Astrocyte of the hippocampus (primary cell): ENCODE measurements around the gene ARHGAP26.
A peak's percentile ranks its signal among the peaks of the same experiment; 100 is the strongest.
"Not testable (repeated sequence)": the region's sequence is repeated elsewhere in the genome, so short reads cannot be mapped to it uniquely, and the experiment has no call there.

Experiments
- DNase-seq: peaks from one replicate; pipeline ENCODE4 v3.0.0; 2011; ENCODE audit warnings: low read depth, low spot score

Gene ARHGAP26

DNA sequence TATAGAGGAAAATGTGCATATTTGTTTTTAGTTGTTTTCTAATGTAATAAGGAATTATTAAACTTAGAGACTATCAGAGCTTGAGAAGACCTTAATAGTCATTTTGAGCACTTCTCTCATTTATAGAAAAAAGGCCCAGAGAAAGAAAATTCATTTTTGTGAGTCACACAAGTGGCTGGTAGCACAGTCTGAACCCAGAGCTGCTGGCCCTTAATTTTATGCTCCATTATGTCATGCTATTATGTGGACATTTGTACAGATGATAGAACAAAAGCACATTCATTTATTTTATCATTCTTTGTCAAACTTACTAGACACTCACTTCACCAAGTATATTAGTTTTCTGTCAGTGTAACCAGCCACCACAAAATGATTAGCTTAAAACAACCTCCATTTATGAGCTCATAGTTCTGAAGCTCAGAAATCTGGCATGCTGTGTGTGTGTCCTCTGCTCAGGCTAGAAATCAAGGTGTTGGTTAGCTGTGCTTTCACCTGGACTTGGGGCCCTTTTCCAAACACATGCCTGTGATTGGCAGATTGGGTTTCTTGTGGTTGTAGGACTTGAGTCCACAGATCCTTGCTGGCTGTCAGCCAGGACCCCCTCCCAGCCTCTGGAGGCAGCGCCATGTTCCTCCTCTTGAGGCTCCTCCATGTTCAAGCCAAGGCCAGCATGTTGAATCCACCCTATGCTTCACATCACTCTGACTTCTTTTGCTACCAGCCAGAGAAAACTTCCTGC lies 188.9 kb downstream of the ARHGAP26 start:
- peak; percentile 15 for DNase-seq

DNA sequence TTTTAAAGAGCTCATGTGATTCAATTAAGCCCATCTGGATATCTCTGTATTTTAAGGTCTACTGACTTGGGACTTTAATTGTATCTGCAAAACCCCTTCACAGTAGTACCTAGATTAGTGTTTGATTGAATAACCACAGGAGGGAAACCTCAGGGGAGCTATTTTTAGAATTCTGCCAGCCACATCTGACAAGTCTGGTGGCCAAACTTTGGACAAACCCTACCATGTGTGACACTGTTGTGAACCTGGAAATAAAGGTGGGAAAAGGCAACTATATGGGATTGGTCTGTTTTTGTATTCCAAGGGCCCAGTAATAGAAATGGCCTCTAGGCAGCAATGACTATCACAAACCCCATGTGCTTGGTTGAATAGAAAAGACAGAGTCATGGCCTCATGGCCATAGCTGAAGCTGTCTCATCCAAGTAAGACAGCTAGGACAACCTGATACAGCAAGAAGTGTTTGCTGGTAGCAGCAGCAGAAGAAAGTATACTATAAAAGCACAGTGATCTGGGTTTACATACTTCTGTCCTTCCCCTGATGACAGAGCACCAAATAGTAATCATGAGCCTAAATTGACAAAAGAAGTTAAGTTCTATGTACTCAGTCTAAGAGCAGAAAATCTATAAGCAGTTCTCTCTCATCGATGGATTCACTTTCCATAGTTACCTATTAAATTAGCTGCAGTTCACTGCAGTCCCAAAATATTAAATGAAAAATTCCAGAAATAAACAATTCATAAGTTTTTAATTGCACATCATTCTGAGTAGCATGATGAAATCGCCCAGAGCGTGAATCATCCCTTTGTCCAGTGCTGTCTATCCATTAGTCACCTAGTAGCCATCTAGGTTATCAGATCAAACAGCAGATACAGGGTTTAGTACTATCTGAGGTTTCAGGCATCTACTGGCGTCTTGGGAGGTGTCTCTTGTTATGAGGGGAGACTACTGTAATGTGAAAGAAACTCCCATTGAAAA lies 189.8 kb downstream of the ARHGAP26 start:
- no peak for DNase-seq

DNA sequence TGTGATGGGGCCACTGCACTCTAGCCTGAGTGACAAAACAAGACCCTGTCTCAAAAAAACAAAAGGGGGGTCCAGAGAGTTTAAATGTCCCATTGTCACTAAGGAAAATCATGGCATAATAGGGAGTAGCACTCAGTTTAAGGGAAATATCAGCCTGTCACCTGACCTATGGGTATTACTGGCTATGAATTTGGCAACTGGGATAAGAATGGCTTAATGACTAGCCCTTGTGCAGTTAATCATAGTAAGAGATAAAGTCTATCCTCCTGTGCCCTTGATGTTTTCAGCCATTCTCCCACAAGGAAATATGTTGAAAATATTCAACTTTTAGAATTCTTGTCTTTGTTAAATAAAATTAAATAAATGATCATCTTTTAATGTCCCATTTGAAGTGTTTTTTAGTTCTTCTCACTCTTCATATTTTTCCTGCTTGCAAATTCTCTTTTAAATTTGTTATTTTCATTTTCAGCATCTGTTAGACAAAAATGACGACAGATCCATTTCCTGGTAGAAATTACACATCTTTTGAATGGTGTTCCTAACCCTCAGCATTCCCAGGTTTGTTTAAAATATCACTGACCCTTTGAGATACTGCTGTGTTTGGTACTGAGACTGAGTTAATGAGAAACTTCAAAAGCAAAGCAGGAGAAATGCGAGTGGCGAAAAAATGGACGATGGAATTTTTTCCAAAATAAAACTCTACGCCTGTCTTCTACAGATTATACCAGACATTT lies 191.4 kb downstream of the ARHGAP26 start:
- DNase-seq: no peak

DNA sequence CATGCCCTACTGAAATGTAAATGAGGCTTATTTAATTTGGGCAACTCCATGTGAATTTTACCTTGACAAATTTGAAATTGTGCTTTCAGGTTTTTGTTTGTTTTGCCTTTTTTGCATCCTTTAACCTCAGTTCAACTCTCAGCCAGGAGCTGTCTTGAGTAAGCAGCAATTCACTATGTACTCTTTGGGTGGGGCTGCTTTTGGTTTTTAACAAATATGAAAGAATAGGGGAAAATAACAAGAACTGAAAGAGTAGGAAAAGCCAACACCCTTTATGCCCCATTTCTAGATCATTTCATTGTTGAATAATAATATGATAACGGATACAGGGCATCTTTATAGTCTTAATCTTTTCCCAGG lies 192.0 kb downstream of the ARHGAP26 start:
- DNase-seq: no peak

DNA sequence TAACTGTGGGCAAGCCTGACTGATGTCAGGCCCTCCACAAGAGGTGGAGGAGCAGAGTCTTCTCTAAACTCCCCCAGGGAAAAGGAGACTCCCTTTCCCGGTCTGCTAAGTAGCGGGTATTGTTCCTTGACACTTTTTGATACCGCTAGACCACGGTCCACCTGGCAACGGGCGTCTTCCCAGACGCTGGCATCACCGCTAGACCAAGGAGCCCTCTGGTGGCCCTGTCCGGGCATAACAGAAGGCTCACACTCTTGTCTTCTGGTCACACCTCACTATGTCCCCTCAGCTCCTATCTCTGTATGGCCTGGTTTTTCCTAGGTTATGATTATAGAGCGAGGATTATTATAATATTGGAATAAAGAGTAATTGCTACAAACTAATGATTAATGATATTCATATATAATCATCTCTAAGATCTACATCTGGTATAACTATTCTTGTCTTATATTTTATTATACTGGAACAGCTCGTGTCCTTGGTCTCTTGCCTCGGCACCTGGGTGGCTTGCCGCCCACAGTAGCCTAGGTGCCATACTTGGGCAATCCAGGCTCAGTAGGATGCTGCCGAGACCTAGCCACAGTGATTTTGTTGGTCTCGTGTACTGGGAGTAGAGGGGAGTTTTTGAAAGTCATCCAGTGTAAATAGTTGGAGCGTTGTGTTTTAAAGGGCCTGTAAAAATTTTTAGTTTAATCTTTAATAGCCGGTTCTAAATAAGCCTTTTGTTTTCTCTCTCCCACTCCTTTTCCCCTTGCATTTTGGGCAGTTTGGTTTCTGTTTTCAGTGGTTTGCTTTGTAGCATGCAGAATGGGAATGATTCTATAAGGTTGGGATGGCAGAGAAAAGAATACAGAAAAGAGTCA lies 195.3 kb downstream of the ARHGAP26 start:
- not testable (repeated sequence) for DNase-seq

DNA sequence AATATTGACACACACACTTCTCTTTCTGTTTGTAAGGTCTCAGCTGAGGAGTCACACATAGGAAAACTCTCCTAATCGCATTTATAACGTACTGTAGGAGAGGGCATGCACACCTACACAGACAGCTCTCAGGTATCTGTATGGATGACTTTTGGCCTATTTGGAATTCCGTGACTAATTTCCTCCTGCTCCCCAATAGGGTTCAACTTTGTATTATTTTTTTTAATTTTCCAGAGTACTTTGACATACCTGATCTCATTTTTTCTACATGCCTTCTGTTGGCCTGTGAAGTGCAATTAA lies 195.9 kb downstream of the ARHGAP26 start:
- DNase-seq: no peak

DNA sequence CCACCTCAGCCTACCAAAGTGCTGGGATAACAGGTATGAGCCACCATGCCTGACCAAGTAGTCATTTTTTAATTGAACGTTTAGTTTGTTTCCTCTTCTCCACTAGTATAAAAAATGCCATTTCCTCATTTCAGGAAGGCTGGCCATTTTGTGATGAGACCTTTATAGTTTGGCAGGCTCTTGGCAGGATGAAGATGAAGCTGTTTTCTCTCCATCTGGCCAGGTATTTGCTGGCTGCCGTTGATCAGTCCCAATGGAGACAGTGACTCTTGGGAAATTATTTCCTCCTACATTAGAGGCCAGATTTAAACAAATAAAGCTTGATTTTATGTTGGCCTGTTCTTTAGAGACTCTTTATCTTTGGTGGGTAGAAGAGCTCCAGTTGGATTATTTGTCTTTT lies 199.0 kb downstream of the ARHGAP26 start:
- DNase-seq: no peak

DNA sequence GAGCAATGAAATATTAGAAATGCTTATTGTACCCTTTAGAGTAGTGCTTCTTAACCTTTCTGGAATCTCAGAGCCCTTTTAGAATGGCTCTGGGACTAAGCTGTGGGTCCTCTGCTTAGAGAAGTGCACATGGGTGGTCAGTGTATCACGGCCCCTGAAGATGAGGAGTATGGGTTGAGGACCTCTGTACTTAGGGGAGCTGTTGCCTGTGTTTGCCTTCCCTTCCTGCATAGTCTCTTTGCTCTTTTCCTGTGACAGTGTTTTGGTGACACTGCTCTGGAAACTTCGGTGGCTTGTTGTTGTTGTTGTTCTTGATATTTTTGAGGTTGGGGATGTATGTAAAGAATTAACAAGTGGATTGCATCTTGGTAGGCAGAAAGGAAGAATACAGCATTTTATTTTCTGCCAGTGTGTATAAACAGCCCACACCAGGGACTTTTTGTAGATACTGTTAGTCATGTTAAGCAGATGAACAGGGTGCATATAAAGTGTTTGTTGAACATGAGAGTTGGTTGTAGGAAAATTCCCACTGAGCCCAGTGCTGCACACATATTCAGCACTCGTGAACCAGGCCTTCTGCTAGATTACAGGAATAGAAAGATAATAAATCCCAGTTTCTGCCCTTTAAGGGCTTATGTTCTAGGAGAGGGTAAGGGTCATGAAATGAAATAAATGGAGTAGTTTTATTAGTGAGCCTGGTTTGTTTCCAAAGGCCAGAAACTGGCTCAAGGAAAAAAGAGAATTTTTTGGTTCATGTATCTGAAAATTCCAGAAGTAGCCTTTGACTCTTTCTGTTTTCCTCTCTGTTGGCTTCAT lies 199.7 kb downstream of the ARHGAP26 start:
- no peak for DNase-seq

DNA sequence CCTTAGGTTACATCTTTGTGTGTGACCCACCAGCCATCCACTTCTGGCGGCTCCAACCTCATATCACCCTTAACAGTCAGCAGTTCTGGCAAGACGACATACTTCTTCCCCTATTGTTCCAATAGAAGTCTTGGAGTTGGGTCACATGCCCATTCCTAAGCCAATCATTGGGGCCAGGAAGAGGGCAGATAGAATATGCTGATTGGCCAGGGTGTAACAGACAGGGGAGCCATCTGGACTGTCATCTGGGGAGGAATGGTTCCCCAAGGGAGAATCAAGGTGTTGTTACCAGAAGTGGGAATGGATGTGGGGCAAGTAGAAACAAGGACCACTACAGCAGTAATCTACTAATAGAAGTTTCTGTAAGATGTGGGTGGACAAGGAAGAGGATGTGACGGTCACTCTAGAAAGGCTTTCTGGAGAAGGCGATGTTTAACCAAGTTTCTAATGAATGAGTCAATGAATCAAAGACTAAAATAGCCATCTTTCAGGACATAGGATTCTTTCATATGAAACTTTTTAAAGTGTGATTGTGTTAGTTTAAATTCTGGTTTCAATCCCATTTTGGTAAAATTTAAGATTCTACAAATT lies 200.4 kb downstream of the ARHGAP26 start:
- no peak for DNase-seq

DNA sequence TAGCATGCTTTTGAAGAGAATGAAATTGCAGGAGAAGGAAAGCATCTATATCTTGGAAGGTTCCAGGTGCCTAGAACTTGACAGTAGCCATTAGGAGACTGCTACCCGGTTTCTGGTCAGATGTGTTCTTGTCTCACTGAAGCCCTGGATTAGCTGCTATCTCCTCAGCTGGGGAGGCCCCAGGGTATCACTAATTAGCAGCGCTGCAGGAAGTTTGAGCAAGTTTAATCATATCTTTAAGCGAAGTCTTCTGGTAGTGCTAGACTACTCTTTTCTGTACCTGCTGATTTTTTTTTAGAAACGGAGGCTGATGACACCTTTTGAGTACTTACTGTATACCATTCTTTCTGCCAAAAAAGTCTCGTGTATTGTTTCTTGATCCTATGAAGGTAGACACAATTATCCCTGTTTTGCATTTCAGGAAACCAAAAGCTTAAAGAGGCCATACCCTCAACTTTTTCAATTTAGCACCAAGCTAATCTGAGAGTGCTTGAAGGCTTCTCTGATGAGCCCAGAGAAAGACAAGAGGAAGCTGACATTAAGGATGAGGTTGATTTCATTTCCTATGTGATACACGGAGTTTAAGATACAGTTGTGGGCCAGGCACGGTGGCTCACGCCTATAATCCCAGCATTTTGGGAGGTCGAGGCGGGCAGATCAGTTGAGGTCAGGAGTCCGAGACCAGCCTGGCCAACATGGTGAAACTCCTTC lies 201.3 kb downstream of the ARHGAP26 start:
- DNase-seq: no peak

DNA sequence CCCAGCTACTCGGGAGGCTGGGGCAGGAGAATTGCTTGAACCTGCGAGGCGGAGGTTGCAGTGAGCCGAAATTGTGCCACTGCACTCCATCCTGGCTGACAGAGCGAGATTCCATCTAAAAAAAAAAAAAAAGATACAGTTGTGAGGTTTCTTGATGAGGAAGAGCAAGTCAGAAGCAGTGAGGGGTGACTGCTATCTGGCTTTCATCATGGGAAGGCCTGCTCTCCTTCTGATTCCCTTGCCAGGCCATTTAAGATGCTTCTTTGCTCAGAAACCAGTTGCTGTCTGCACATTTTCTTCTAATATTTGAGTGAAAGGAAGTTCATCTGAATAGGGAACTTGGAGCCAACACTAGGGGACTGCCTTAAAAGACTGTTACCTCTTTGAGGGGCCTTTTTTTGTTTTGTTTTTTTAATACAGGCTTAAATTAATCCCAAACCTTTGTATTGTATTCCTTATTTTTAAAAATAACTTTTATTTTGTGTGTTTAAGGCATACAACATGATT lies 201.9 kb downstream of the ARHGAP26 start:
- no peak for DNase-seq

DNA sequence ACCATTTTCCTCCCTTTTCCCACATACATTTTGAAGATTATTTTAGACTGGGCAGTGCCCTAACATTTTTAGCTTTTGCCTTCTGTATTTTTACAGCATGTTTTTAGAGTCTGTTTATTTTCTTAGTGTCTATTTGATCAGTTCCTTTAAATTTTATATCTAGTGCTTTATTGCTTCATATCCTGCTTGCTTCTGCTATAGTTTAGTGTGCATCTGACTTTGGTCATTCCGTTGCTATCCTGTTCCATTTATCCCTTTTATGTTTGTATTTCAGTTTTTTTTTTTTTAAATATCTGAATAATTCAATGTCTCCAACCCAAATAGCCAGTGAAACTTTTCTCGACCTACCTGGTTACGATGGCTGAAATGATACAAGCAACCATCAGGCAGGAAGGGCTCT lies 203.8 kb downstream of the ARHGAP26 start:
- no peak for DNase-seq

DNA sequence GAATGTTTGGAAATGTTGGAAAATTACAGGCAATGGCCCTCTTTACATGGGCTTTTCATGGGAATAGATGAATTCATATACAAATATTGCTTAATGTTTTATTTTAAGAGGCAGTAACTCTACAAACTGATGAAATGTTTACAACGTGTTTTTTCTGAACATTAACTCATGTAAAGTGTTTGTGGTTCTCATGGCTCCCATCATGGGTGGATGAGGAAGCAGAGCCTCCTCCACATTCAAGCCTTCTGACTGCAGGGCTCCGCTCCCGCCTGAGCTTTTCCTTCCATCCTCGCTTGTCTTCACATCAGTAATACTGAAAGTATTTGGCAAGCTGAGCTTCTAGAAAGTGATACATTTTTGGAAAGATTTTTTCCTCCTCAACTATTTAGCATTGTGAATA lies 204.2 kb downstream of the ARHGAP26 start:
- DNase-seq: no peak

DNA sequence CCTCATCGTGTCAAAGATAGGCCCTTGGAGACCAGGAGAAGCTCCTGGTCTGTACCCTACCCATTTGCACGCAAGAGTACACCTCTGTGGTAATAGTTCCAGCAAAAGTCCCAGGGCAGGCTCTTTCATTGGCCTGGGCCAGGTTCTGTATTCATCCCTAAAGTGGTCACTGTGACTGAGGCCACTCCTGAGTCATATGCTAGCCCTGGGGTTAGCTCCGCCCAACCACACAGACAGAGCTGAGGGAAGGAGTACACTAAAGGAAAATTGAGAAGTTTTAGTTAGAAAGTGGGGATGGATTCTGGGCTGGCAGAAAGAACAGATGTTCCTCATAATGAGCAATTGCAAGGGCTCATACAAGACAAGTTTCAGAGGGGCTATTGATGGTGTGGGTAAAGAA lies 206.7 kb downstream of the ARHGAP26 start:
- DNase-seq: no peak

DNA sequence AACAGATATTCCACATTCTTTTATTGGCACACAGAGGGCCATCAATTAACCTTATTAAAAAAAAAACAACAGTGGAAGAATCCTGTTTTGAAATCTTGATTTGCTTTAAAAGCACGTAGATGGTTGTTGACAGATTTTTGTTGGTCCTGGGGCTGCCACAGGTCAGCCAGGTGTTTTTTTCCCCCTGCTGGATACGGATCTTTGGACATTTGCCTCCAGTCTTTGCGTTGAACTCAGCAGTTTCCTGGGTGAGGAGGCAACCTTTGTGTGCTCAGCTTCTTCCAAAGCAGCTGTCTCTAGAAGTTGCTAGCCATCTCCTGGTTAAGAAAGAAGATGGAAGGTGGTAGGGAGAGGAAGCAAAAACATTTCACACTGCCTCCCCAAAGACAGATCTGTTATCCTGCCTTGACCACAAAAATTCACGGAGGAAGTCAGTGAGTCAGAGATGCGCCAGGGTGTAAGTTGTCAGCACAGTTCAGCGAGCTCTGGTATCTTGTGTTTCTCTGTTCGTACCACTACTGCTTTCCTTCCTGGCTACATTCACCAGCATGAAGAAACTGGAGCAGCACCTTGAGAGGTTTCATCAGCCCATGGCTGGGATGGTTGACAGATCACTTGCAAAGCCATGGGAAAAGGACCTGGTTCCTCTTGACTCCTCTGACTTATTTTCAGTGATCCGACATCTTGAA lies 207.3 kb downstream of the ARHGAP26 start:
- peak; percentile 65 for DNase-seq

DNA sequence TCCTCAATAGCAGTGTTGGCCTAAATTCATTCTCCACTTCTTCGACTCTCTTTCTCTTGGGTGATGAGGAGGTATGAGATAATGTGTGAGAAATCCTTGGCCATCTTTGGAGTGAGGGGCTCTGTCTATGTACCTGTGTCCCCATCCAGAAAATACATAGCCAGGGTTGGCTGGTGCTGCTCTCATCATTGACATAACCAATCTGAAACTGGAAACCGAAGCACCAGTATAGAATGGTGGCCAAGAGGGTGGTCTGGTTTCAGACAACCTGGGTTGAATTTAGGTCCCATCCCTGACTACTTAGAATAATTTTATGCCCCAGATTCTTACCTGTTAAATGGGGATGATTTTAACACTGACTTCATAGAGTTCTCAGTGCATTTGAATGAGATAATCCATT lies 208.1 kb downstream of the ARHGAP26 start:
- DNase-seq: no peak

DNA sequence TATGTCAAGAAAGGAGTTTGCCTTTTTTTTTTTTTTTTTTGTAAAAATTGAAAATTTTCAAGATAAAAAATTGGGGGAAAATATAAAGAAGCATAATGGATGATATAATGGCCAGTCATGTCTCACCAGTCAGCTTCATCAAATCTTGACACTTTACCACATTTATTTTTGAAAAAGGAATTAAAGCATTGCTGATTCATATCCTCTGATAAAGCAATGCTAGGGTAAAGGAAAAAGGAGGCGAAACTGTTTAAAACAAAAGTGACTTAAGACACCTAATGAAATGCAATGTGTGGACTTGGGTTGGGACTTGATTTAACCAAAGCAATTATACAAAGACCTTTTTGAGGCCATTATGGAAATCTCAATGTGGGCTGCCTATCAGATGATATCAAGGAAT lies 208.5 kb downstream of the ARHGAP26 start:
- no peak for DNase-seq

DNA sequence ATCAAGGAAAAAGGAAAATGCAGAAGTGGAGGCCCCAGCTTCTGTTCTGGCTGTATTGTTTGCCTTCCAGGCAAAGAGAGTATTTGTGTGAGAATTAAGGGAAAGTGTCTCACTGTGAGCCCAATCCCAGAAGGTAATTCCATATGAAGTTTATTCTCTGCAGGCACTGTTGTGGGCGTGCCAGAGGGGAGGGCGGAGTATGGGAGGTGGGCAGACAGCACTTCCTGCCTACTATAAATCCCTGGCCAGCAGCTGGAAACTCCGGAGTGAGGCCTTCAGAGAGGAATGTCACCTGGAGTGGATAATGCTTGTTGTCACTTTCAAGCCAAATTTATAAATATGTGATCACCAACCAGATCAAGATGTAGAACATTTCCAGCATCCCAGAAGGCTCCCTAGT lies 209.5 kb downstream of the ARHGAP26 start:
- DNase-seq: no peak

DNA sequence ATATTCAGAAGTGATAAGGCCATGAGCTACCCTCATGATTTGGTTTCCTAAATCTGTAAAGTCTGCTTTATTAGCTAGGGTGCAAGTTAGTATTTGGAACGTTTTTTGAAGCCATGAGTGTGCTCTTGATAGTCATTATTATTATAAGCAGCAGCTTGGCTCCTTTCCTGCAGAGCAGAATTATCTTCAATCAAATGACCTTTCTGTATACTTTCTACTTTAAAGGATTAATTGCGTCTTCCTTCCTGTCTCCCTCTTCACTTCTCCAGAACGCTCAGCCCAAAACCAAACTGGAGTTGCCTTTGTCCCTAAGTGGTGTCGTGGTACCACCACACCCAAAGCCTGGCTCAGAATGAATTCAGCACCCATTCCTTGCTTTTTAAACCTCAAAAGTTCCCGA lies 211.3 kb downstream of the ARHGAP26 start:
- no peak for DNase-seq
